ENCODE data around the gene WNK1.
A peak's percentile ranks its signal among the peaks of the same experiment; 100 is the strongest.
"Not testable (repeated sequence)": the region's sequence is repeated elsewhere in the genome, so short reads cannot be mapped to it uniquely, and the experiment has no call there.

The WNK1 gene

GRCh38 chr12:749751-750270 is 2.6 kb upstream of the WNK1 start:
- no peak for DNase-seq

- DNase-seq, result no peak
Measured at GRCh38 chr12:750366-751191, 1.8 kb upstream of the WNK1 start.

GRCh38 chr12:751192-751998 is 984 bp upstream of the WNK1 start:
- peak; percentile 93 for DNase-seq

GRCh38 chr12:752695-753610 is 574 bp downstream of the WNK1 start:
- no peak for DNase-seq

- DNase-seq, result peak; percentile 79
Measured at GRCh38 chr12:753611-754472, 1.5 kb downstream of the WNK1 start.

GRCh38 chr12:754473-754820 is 2.1 kb downstream of the WNK1 start:
- peak; percentile 38 for DNase-seq

- peak; percentile 38 for DNase-seq
Measured at GRCh38 chr12:754851-755562, 2.6 kb downstream of the WNK1 start.

- no peak for DNase-seq
Measured at GRCh38 chr12:759628-760027, 7.2 kb downstream of the WNK1 start.

- no peak for DNase-seq
Measured at GRCh38 chr12:761256-761655, 8.9 kb downstream of the WNK1 start.

- no peak for DNase-seq
Measured at GRCh38 chr12:765840-766239, 13.5 kb downstream of the WNK1 start.

- no peak for DNase-seq
Measured at GRCh38 chr12:768434-768833, 16.1 kb downstream of the WNK1 start.

- DNase-seq, result no peak
Measured at GRCh38 chr12:770479-770878, 18.1 kb downstream of the WNK1 start.

GRCh38 chr12:772056-772697 is 19.8 kb downstream of the WNK1 start:
- no peak for DNase-seq

GRCh38 chr12:774051-774614 is 21.8 kb downstream of the WNK1 start:
- DNase-seq, result peak; percentile 18

- DNase-seq, result not testable (repeated sequence)
Measured at GRCh38 chr12:775973-776771, 23.8 kb downstream of the WNK1 start.

- not testable (repeated sequence) for DNase-seq
Measured at GRCh38 chr12:776772-777373, 24.5 kb downstream of the WNK1 start.

- no peak for DNase-seq
Measured at GRCh38 chr12:777550-778047, 25.2 kb downstream of the WNK1 start.

GRCh38 chr12:778615-779014 is 26.2 kb downstream of the WNK1 start:
- no peak for DNase-seq

Data from retina (tissue), 1 donor.